WTC11 (cell line): ENCODE results near the gene FGG. TPM values are rescaled to one million over a fixed set of nuclear protein-coding genes. Genes with fewer than 3 reads are reported as not detected.
A peak's percentile ranks its signal among the peaks of the same experiment; 100 is the strongest.

Experiments used
- ATAC-seq: fragments of 200-7000 bp; cut with Tn5 transposase; 2 replicates; pipeline ENCODE4 v1.10.0; 2021; ENCODE audit warnings: mild to moderate bottlenecking, moderate library complexity
- Bru-seq: library from RNA; stranded (reverse); fragments of 400-500 nt; gene quantifications from one replicate; lab custom pipeline; 2021; lab: Mats Ljungman, UMichigan
- CTCF ChIA-PET: fragments of 300-600 bp; sonication (Branson Sonifier 250); formaldehyde crosslinking; loops from one replicate; lab custom pipeline; 2021; ENCODE audit warnings: antibody characterized with exemption; lab: Charles Lee
- POLR2A ChIA-PET: fragments of 350-600 bp; sonication (Branson Sonifier 250); formaldehyde crosslinking; loops from one replicate; lab custom pipeline; 2021; ENCODE audit warnings: antibody characterized with exemption; lab: Charles Lee
- DNase-seq: peaks from one replicate; pipeline ENCODE4 v3.0.0; 2021; ENCODE audit warnings: low spot score
- H3K27ac Mint-ChIP-seq: 2 replicates; pipeline ENCODE4 v1.8.0; 2021; ENCODE audit warnings: mixed read lengths
- H3K27me3 Mint-ChIP-seq: 2 replicates; pipeline ENCODE4 v1.8.0; 2021; ENCODE audit warnings: low read depth, mild to moderate bottlenecking, moderate library complexity, mixed read lengths
- H3K36me3 Mint-ChIP-seq: 2 replicates; pipeline ENCODE4 v1.8.0; 2021; ENCODE audit warnings: mixed read lengths
- H3K4me1 Mint-ChIP-seq: 2 replicates; pipeline ENCODE4 v1.8.0; 2022; ENCODE audit warnings: mixed read lengths
- H3K4me3 Mint-ChIP-seq: 2 replicates; pipeline ENCODE4 v1.8.0; 2021; ENCODE audit warnings: mild to moderate bottlenecking, moderate library complexity, mixed read lengths
- H3K9me3 Mint-ChIP-seq: 2 replicates; pipeline ENCODE4 v1.8.0; 2021; ENCODE audit warnings: mixed read lengths
- ATF1 ChIP-seq: sonication (generic); formaldehyde crosslinking; IDR thresholded peaks from 2 replicates; pipeline ENCODE4 v1.8.1; 2023; ENCODE audit warnings: mild to moderate bottlenecking, moderate library complexity, missing genetic modification reagents
- GABPB1 ChIP-seq: sonication (generic); formaldehyde crosslinking; IDR thresholded peaks from 2 replicates; pipeline ENCODE4 v1.8.1; 2023; ENCODE audit warnings: mild to moderate bottlenecking, missing genetic modification reagents
- GRHL2 ChIP-seq: fragments of 250-450 bp; sonication (Bioruptor Pico); IDR thresholded peaks from 2 replicates; pipeline ENCODE4 v1.8.0; 2022; ENCODE audit warnings: mild to moderate bottlenecking, moderate library complexity; ENCODE audit not compliant: insufficient replicate concordance, severe bottlenecking
- KAT7 ChIP-seq: sonication (generic); formaldehyde crosslinking; IDR thresholded peaks from 2 replicates; pipeline ENCODE4 v1.8.1; 2023; ENCODE audit warnings: missing genetic modification reagents, mild to moderate bottlenecking, borderline replicate concordance
- NFYB ChIP-seq: sonication (generic); formaldehyde crosslinking; conservative IDR thresholded peaks from 2 replicates; pipeline ENCODE4 v1.8.0; 2022; ENCODE audit warnings: low read depth, missing genetic modification reagents
- RORB ChIP-seq: fragments of 250-450 bp; sonication (Bioruptor Pico); IDR thresholded peaks from 2 replicates; pipeline ENCODE4 v1.9.0; 2021; ENCODE audit warnings: mild to moderate bottlenecking
- ZNF416 ChIP-seq: fragments of 250-450 bp; sonication (Bioruptor Pico); IDR thresholded peaks from 2 replicates; pipeline ENCODE4 v1.9.0; 2021; ENCODE audit warnings: mild to moderate bottlenecking, inconsistent platforms
- long read RNA-seq, 3 experiments: library from RNA in 1 of 3; library from capped mRNA in 1 of 3; library from polyadenylated mRNA in 1 of 3; unstranded in 2 of 3; stranded (forward) in 1 of 3; transcript quantifications; one replicate each; pipeline ENCODE4 v2.0.0, GENCODE V29; 2021
- total RNA-seq: library from RNA; stranded (reverse); gene quantifications from 3 replicates; pipeline ENCODE4 v1.2.3, GENCODE V29; 2021
- TF ChIP-seq, protein P1 (sequence below): sonication (generic); formaldehyde crosslinking; IDR thresholded peaks from 2 replicates; pipeline ENCODE4 v1.8.1; 2022; ENCODE audit warnings: missing genetic modification reagents, borderline replicate concordance
- TF ChIP-seq, protein P2 (sequence below): sonication (generic); formaldehyde crosslinking; IDR thresholded peaks from 2 replicates; pipeline ENCODE4 v1.8.0; 2022; ENCODE audit warnings: mild to moderate bottlenecking, missing genetic modification reagents
- TF ChIP-seq, protein P3 (sequence below): sonication (generic); formaldehyde crosslinking; IDR thresholded peaks from 2 replicates; pipeline ENCODE4 v1.8.1; 2023; ENCODE audit warnings: mild to moderate bottlenecking, missing genetic modification reagents
- TF ChIP-seq, protein P4 (sequence below): sonication (generic); formaldehyde crosslinking; IDR thresholded peaks from 2 replicates; pipeline ENCODE4 v1.8.0; 2023; ENCODE audit warnings: missing genetic modification reagents, mild to moderate bottlenecking, borderline replicate concordance
- TF ChIP-seq, protein P5 (sequence below): sonication (generic); formaldehyde crosslinking; IDR thresholded peaks from 2 replicates; pipeline ENCODE4 v1.8.1; 2022; ENCODE audit warnings: low read depth, mild to moderate bottlenecking, moderate library complexity, missing genetic modification reagents, borderline replicate concordance
- TF ChIP-seq, protein P6 (sequence below): fragments of 200-600 bp; IDR thresholded peaks from 2 replicates; pipeline ENCODE4 v1.8.0; 2022; ENCODE audit warnings: antibody characterized with exemption

FGG gene
- total RNA-seq (2.3 to 3.0 TPM (median 2.4 TPM) in 3 replicates), Bru-seq, nascent RNA (not detected)
- long read RNA-seq, experiment 1 = 0 reads
- long read RNA-seq, experiment 2 = 0 reads
- long read RNA-seq, experiment 3 = 0 reads

DNA sequence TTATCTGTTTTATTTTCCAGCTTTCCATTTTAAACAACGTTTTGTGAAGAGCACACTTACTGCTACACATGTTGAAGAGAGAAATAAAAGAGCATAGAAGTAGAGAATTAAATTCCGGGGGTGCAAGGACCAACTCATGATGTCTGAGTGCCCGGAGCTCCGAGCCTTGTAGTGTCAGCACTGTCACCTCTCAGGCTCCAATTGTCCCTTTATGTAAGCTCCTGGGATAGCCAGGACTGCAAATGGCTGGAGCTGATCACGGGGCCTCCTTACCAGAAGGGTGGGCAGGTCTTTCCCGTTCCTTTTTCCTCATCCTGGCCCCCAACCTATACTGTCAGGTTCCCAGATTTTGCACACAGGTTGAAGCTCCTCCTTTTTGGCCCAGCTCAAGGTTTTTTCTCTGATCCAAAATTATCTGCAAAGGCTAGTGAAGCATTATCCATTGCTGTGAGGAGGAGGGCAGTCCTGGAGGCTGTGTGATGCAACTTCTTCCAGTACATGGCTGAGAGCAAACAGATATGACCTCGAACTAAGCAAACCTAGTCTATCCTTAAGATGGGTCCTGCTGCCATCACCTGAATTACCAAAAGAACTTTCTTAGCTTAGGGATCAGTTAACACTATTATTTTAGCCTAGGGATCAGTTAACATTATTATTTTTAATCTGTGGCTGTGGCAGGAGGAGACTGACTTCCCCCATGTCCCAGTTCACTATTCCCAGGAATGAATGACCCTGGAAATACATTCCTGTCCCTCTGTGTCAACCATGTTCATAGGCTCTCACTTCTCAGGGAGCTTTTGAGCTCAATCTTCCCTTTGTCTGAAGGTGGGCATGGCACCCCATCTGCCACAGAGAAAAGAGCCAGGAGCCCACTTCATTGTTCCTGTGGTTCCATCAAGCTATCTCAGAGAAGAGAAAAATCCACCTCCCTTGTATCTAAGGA, at the start of gene FGG:
TSS of gene FGG (minus strand) at position 185 of the 943 bp plus-strand sequence. CDS start at position 138, 47 bp downstream.
- ChIA-PET CTCF (interaction anchor here (0.6 to 3.9 kb wide), 4 partner anchors 14 to 61 kb away, joined by 4 to 23 read pairs (median 4); no protein-coding TSS in a partner anchor), POLR2A (no interaction called here)
- no peak for TF ChIP-seq ATF1 (CRISPR knock-in tag)
- TF ChIP-seq GABPB1 = peak; percentile 95
- H3K27ac Mint-ChIP-seq = no peak within 1 kb of the TSS
- no peaks in the 10 kb centered on the region; the same call in 1 of the 2 replicates for H3K27me3 Mint-ChIP-seq
- no peaks in the 10 kb centered on the region for H3K36me3 Mint-ChIP-seq
- no peaks in the 10 kb centered on the region for H3K9me3 Mint-ChIP-seq
- ATAC-seq (no peak; the same call in 1 of the 2 replicates), DNase-seq (no peak)
- H3K4me1 Mint-ChIP-seq = peaks cover 4% of the 10 kb centered on the region
- H3K4me3 Mint-ChIP-seq = no peak within 1 kb of the TSS

DNA sequence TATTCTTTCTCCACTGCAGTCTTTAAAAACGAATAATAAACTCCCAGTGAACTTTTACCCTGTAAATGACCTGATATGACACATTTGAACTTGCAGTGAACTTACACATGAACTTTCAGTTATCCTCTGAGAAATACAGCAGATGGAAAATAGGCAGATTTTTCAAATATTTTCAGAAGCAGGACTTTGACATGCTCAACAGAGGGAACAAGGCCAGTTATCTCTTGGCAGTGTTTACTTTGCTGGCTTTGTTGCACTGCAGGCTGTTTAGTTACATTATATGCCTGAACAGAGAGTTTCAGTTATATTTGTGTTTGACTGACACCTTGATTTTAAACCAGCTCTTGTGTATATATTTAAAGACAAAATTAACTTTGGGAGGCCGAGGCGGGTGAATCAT, 47.6 kb upstream of the FGG start:
- H3K27ac Mint-ChIP-seq = no peak overlapping the region
- ATAC-seq = no peak

DNA sequence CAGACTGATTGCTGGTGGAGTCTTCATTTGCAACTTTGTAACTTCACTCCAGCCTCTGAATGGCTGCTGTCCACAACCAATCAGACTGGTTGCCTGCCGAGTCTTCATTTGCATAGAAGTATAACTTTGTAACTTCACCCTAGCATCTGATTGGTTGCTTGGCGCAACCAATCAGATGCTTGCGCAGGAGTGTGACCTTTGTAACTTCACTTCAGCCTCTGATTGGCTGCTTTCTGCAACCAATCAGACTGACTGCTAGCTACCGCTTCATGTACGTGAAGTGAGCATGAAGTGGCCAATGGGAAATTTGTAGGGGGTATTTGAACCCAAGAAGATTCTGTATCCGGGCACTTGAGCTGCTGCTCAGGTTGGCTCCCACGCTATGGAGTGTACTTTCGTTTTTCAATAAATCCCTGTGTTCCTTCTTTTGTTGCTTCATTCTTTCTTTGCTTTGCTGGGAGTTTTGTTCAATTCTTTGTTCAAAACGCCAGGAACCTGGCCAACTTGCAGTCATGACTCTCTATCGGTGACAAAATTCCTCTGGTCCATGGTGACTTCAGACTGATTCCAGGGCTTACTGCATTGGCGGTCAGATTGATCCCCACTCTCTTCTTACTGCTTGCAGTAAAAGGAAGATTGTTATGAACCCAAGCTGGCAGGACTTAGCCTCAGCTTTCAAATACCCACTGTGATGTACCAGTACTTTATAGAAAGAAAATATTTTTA, 46.4 kb upstream of the FGG start:
- DNase-seq = no peak
- ChIA-PET POLR2A (no interaction called here), CTCF (no interaction called here)
- Mint-ChIP-seq H3K36me3 (peaks cover 3% of the 10 kb centered on the region; the same call in 1 of the 2 replicates), H3K27ac (no peak overlapping the region), H3K27me3 (no peaks in the 10 kb centered on the region), H3K4me1 (no peaks in the 10 kb centered on the region), H3K9me3 (peaks cover 16% of the 10 kb centered on the region)
- no peak for ATAC-seq
- TF ChIP-seq KAT7 (CRISPR knock-in tag) (no peak), ZNF416 (no peak)
- TF ChIP-seq, protein P1, sequence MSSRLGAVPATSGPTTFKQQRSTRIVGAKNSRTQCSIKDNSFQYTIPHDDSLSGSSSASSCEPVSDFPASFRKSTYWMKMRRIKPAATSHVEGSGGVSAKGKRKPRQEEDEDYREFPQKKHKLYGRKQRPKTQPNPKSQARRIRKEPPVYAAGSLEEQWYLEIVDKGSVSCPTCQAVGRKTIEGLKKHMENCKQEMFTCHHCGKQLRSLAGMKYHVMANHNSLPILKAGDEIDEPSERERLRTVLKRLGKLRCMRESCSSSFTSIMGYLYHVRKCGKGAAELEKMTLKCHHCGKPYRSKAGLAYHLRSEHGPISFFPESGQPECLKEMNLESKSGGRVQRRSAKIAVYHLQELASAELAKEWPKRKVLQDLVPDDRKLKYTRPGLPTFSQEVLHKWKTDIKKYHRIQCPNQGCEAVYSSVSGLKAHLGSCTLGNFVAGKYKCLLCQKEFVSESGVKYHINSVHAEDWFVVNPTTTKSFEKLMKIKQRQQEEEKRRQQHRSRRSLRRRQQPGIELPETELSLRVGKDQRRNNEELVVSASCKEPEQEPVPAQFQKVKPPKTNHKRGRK (CRISPR knock-in tag) = no peak
- TF ChIP-seq, protein P2, sequence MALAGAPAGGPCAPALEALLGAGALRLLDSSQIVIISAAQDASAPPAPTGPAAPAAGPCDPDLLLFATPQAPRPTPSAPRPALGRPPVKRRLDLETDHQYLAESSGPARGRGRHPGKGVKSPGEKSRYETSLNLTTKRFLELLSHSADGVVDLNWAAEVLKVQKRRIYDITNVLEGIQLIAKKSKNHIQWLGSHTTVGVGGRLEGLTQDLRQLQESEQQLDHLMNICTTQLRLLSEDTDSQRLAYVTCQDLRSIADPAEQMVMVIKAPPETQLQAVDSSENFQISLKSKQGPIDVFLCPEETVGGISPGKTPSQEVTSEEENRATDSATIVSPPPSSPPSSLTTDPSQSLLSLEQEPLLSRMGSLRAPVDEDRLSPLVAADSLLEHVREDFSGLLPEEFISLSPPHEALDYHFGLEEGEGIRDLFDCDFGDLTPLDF = no peak
- TF ChIP-seq, all 79 proteins: peak for 0
- no peak overlapping the region for H3K4me3 Mint-ChIP-seq

More for the DNA sequence above, 47.6 kb upstream of the FGG start:
- DNase-seq = no peak
- H3K36me3 Mint-ChIP-seq = peaks cover 3% of the 10 kb centered on the region; the same call in 1 of the 2 replicates
- TF ChIP-seq RORB (CRISPR knock-in tag) (no peak), GABPB1 (0 out of 2 replicates have a peak, but pooled peaks have one; percentile 26)
- TF ChIP-seq, protein P3, sequence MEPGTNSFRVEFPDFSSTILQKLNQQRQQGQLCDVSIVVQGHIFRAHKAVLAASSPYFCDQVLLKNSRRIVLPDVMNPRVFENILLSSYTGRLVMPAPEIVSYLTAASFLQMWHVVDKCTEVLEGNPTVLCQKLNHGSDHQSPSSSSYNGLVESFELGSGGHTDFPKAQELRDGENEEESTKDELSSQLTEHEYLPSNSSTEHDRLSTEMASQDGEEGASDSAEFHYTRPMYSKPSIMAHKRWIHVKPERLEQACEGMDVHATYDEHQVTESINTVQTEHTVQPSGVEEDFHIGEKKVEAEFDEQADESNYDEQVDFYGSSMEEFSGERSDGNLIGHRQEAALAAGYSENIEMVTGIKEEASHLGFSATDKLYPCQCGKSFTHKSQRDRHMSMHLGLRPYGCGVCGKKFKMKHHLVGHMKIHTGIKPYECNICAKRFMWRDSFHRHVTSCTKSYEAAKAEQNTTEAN = no peak
- TF ChIP-seq, all 79 proteins: peak for 1
- POLR2A ChIA-PET = no interaction called here
- Mint-ChIP-seq H3K4me1 (no peaks in the 10 kb centered on the region), H3K9me3 (peaks cover 16% of the 10 kb centered on the region), H3K27me3 (no peaks in the 10 kb centered on the region), H3K4me3 (no peak overlapping the region)
- CTCF ChIA-PET = no interaction called here

DNA sequence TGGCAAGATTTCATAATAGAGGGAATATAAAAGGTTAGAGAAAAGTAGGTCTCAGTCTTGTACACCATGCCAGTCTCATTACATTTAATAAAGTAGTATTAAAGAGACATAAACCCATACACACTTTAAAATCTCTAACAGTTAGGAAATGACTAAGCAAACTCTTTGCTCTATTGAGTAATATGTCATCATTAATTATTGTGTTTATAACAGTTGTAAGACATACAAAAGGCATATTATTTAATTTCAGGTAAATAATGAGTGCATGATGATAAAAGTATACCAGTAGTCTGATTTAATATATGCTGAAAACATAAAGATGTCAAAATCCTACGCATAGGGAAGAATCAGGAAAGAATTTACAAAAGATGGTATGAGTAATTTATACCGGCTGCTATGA, 31.0 kb upstream of the FGG start:
- Mint-ChIP-seq H3K4me3 (no peak overlapping the region), H3K27me3 (no peaks in the 10 kb centered on the region), H3K9me3 (peaks cover 10% of the 10 kb centered on the region), H3K36me3 (no peaks in the 10 kb centered on the region), H3K4me1 (peaks cover 12% of the 10 kb centered on the region), H3K27ac (no peak overlapping the region)
- DNase-seq (no peak), ATAC-seq (no peak)
- ChIA-PET POLR2A (no interaction called here), CTCF (interaction anchor here (0.9 to 2.1 kb wide), 2 partner anchors 25 to 285 kb away, joined by 3 to 9 read pairs; no protein-coding TSS in a partner anchor)
- TF ChIP-seq, protein P4, sequence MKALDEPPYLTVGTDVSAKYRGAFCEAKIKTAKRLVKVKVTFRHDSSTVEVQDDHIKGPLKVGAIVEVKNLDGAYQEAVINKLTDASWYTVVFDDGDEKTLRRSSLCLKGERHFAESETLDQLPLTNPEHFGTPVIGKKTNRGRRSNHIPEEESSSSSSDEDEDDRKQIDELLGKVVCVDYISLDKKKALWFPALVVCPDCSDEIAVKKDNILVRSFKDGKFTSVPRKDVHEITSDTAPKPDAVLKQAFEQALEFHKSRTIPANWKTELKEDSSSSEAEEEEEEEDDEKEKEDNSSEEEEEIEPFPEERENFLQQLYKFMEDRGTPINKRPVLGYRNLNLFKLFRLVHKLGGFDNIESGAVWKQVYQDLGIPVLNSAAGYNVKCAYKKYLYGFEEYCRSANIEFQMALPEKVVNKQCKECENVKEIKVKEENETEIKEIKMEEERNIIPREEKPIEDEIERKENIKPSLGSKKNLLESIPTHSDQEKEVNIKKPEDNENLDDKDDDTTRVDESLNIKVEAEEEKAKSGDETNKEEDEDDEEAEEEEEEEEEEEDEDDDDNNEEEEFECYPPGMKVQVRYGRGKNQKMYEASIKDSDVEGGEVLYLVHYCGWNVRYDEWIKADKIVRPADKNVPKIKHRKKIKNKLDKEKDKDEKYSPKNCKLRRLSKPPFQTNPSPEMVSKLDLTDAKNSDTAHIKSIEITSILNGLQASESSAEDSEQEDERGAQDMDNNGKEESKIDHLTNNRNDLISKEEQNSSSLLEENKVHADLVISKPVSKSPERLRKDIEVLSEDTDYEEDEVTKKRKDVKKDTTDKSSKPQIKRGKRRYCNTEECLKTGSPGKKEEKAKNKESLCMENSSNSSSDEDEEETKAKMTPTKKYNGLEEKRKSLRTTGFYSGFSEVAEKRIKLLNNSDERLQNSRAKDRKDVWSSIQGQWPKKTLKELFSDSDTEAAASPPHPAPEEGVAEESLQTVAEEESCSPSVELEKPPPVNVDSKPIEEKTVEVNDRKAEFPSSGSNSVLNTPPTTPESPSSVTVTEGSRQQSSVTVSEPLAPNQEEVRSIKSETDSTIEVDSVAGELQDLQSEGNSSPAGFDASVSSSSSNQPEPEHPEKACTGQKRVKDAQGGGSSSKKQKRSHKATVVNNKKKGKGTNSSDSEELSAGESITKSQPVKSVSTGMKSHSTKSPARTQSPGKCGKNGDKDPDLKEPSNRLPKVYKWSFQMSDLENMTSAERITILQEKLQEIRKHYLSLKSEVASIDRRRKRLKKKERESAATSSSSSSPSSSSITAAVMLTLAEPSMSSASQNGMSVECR = no peak
- TF ChIP-seq GRHL2 (no peak), NFYB (CRISPR knock-in tag) (no peak)
- TF ChIP-seq, protein P5, sequence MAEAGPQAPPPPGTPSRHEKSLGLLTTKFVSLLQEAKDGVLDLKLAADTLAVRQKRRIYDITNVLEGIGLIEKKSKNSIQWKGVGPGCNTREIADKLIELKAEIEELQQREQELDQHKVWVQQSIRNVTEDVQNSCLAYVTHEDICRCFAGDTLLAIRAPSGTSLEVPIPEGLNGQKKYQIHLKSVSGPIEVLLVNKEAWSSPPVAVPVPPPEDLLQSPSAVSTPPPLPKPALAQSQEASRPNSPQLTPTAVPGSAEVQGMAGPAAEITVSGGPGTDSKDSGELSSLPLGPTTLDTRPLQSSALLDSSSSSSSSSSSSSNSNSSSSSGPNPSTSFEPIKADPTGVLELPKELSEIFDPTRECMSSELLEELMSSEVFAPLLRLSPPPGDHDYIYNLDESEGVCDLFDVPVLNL (CRISPR knock-in tag) = no peak
- TF ChIP-seq, protein P6, sequence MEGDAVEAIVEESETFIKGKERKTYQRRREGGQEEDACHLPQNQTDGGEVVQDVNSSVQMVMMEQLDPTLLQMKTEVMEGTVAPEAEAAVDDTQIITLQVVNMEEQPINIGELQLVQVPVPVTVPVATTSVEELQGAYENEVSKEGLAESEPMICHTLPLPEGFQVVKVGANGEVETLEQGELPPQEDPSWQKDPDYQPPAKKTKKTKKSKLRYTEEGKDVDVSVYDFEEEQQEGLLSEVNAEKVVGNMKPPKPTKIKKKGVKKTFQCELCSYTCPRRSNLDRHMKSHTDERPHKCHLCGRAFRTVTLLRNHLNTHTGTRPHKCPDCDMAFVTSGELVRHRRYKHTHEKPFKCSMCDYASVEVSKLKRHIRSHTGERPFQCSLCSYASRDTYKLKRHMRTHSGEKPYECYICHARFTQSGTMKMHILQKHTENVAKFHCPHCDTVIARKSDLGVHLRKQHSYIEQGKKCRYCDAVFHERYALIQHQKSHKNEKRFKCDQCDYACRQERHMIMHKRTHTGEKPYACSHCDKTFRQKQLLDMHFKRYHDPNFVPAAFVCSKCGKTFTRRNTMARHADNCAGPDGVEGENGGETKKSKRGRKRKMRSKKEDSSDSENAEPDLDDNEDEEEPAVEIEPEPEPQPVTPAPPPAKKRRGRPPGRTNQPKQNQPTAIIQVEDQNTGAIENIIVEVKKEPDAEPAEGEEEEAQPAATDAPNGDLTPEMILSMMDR = no peak
